ENCODE measurements around the gene BCORL1.
A peak's percentile ranks its signal among the peaks of the same experiment; 100 is the strongest.

Gene BCORL1

GRCh38 chrX:130015181-130015580 lies 32.7 kb downstream of the BCORL1 start:
- no peak for DNase-seq

GRCh38 chrX:130018143-130018542 lies 35.7 kb downstream of the BCORL1 start:
- no peak for DNase-seq

- no peak for DNase-seq
These were observed 38.4 kb downstream of the BCORL1 start for GRCh38 chrX:130020661-130021324.

- DNase-seq: peak; percentile 83
These were observed 41.7 kb downstream of the BCORL1 start for GRCh38 chrX:130024127-130024526.

- DNase-seq: no peak
These were observed 42.8 kb downstream of the BCORL1 start for GRCh38 chrX:130025256-130025655.

GRCh38 chrX:130027569-130027968 lies 45.1 kb downstream of the BCORL1 start:
- DNase-seq: no peak

GRCh38 chrX:130028196-130028595 lies 45.8 kb downstream of the BCORL1 start:
- peak; percentile 58 for DNase-seq

- DNase-seq: no peak
These were observed 48.4 kb downstream of the BCORL1 start for GRCh38 chrX:130030826-130031225.

- no peak for DNase-seq
These were observed 50.1 kb downstream of the BCORL1 start for GRCh38 chrX:130032552-130032951.

GRCh38 chrX:130034178-130034577 lies 51.7 kb downstream of the BCORL1 start:
- no peak for DNase-seq

- DNase-seq: no peak
These were observed 57.4 kb downstream of the BCORL1 start for GRCh38 chrX:130039847-130040246.

GRCh38 chrX:130047416-130047815 lies 65.0 kb downstream of the BCORL1 start:
- DNase-seq: no peak

GRCh38 chrX:130048686-130049222 lies 66.3 kb downstream of the BCORL1 start:
- DNase-seq: no peak

GRCh38 chrX:130049821-130050220 lies 67.4 kb downstream of the BCORL1 start:
- DNase-seq: no peak

GRCh38 chrX:130051176-130051845 lies 68.9 kb downstream of the BCORL1 start:
- DNase-seq: no peak

- no peak for DNase-seq
These were observed 70.8 kb downstream of the BCORL1 start for GRCh38 chrX:130053236-130053635.

GRCh38 chrX:130055103-130055502 lies 72.7 kb downstream of the BCORL1 start:
- DNase-seq: no peak

GRCh38 chrX:130055899-130056298 lies 73.5 kb downstream of the BCORL1 start:
- DNase-seq: no peak

GRCh38 chrX:130057209-130057608 lies 74.8 kb downstream of the BCORL1 start:
- DNase-seq: no peak

- no peak for DNase-seq
These were observed 76.2 kb downstream of the BCORL1 start for GRCh38 chrX:130058652-130059051.

- peak; percentile 87 for DNase-seq
These were observed 78.0 kb downstream of the BCORL1 start for GRCh38 chrX:130060122-130061069.

- no peak for DNase-seq
These were observed 84.7 kb downstream of the BCORL1 start for GRCh38 chrX:130066975-130067615.
